HepG2 (cell line): Measurements from ENCODE around the gene AMER3. TPM values are rescaled to one million over a fixed set of nuclear protein-coding genes. Genes with fewer than 3 reads are reported as not detected.

ENCODE experiments used
- ATAC-seq: fragments of 200-7000 bp; cut with Tn5 transposase; 3 replicates; pipeline ENCODE4 v1.9.1; 2020; ENCODE audit warnings: mild to moderate bottlenecking, moderate library complexity
- BruUV-seq: library from RNA; stranded (reverse); fragments of 400-500 nt; replicated peaks from 2 replicates; lab custom pipeline; 2021; lab: Mats Ljungman, UMichigan
- CTCF ChIA-PET: fragments of 300-600 bp; formaldehyde crosslinking; extraction: SDS; loops from one replicate; lab custom pipeline; 2021; ENCODE audit warnings: low total read pairs, inconsistent platforms, low intra/inter-chr PET ratio; lab: Yijun Ruan, JAX
- POLR2A ChIA-PET: fragments of 350-600 bp; sonication (Branson Sonifier 250); formaldehyde crosslinking; loops from one replicate; lab custom pipeline; 2020; ENCODE audit warnings: antibody characterized with exemption, inconsistent platforms; lab: Yijun Ruan, JAX
- DNase-seq: peaks from one replicate; pipeline ENCODE4 v3.0.0-alpha.2; 2015; ENCODE audit warnings: low spot score
- FAIRE-seq: peaks from 3 replicates; lab custom pipeline; 2011; peaks lifted over from hg19 to GRCh38; lab: Jason Lieb, UNC
- H2AFZ ChIP-seq: one replicate; pipeline ENCODE4 v1.6.1; 2011; ENCODE audit warnings: low read length, inconsistent platforms
- H3K27ac ChIP-seq: fragments of 300-600 bp; 3 replicates; pipeline ENCODE4 v1.8.0; 2011; ENCODE audit warnings: mixed run types, mild to moderate bottlenecking, mixed read lengths, low read length, inconsistent platforms; ENCODE audit not compliant: insufficient read depth; ENCODE audit errors: extremely low read length
- H3K27me3 ChIP-seq, 2 experiments: fragments of 200-600 bp in 1 of 2; 2 replicates in 1 of 2; 3 replicates in 1 of 2; pipeline versions ENCODE4 v1.6.0 to v1.8.0; 2011; ENCODE audit warnings: low read length in 2 of 2, mild to moderate bottlenecking in 2 of 2, moderate library complexity in 2 of 2, inconsistent platforms in 1 of 2; ENCODE audit not compliant: insufficient read depth in 2 of 2, control insufficient read depth in 1 of 2
- H3K36me3 ChIP-seq, 2 experiments: fragments of 200-600 bp in 1 of 2; replicated peaks in 1 of 2; 2 replicates in 1 of 2; 3 replicates in 1 of 2; pipeline versions ENCODE4 v1.5.1 to v1.8.0; 2011; ENCODE audit warnings: low read length in 2 of 2, inconsistent platforms in 1 of 2; ENCODE audit not compliant: insufficient read depth in 2 of 2, control insufficient read depth in 1 of 2
- H3K4me1 ChIP-seq: 2 replicates; pipeline ENCODE4 v1.5.1; 2012; ENCODE audit warnings: low read length, inconsistent platforms; ENCODE audit not compliant: insufficient read depth
- H3K4me2 ChIP-seq: 2 replicates; pipeline ENCODE4 v1.6.0; 2011; ENCODE audit warnings: low read depth, low read length, inconsistent platforms
- H3K4me3 ChIP-seq, 3 experiments: fragments of 200-600 bp in 1 of 3; sonication (generic), shearing (Covaris generic) in 1 of 3; replicated peaks in 1 of 3; 2 replicates each; pipeline ENCODE4 v1.5.1; 2011 to 2016; ENCODE audit warnings: low read length in 3 of 3, inconsistent platforms in 2 of 3, low read depth in 2 of 3, mild to moderate bottlenecking in 2 of 3, control low read depth in 1 of 3, mixed read lengths in 1 of 3; ENCODE audit not compliant: insufficient read depth in 1 of 3
- H3K79me2 ChIP-seq: one replicate; pipeline ENCODE4 v1.6.1; 2011; ENCODE audit warnings: low read length, inconsistent platforms; ENCODE audit not compliant: insufficient read depth
- H3K9ac ChIP-seq: 2 replicates; pipeline ENCODE4 v1.6.0; 2011; ENCODE audit warnings: mild to moderate bottlenecking, low read depth, low read length, inconsistent platforms; ENCODE audit not compliant: insufficient read depth
- H3K9me3 ChIP-seq: 2 replicates; pipeline ENCODE4 v1.5.1; 2012; ENCODE audit warnings: mild to moderate bottlenecking, low read length
- H4K20me1 ChIP-seq: 2 replicates; pipeline ENCODE4 v1.6.0; 2011; ENCODE audit warnings: inconsistent platforms, mild to moderate bottlenecking, low read length, moderate library complexity; ENCODE audit not compliant: insufficient read depth
- HMG20B ChIP-seq: conservative IDR thresholded peaks from 2 replicates; pipeline ENCODE4 v1.6.1; 2016; ENCODE audit warnings: missing genetic modification reagents, missing compliant biosample characterization
- ZNF224 ChIP-seq: sonication (generic); formaldehyde crosslinking; IDR thresholded peaks from 2 replicates; pipeline ENCODE4 v1.5.0; 2020; ENCODE audit warnings: mild to moderate bottlenecking, missing genetic modification reagents
- WGBS: methylation state at CpG from one replicate; pipeline ENCODE4 v1.1.6; 2017; ENCODE audit warnings: low lambda C conversion rate; 5-methylcytosine and 5-hydroxymethylcytosine counted together
- in situ Hi-C: cut with HindIII; loops from 2 replicates; pipeline ENCODE4 v1.10.0; 2017; ENCODE audit warnings: low pct_unique_long_range_greater_than_20kb; ENCODE audit not compliant: extremely low pct_ligation_motif_present
- intact Hi-C: fragments of 100-400 bp; cut with micrococcal nuclease; formaldehyde crosslinking; loops from one replicate; pipeline ENCODE4 v1.10.0; 2022; ENCODE audit not compliant: unreplicated experiment
- polyA plus RNA-seq, 8 experiments: library from polyadenylated mRNA; depleted of rRNA in 3 of 8; stranded (reverse) in 7 of 8; unstranded in 1 of 8; fragments of >200 nt; fragmentation: Illumina TruSeq in 4 of 8; extraction: Trizol in 4 of 8; gene quantifications; 2 replicates each; pipeline versions ENCODE4 v1.2.1 to v1.2.3, GENCODE V29; 2011 to 2016; ENCODE audit warnings: low read depth in 4 of 8, missing spikeins in 1 of 8, mixed read lengths in 1 of 8; ENCODE audit not compliant: insufficient read depth in 1 of 8
- total RNA-seq, 5 experiments: library from RNA; depleted of rRNA; stranded (reverse); fragments of >200 nt; fragmentation: Illumina TruSeq; extraction: Trizol; gene quantifications; 2 replicates each; pipeline ENCODE4 v1.2.3, GENCODE V29; 2016; ENCODE audit warnings: low read depth in 1 of 5
- TF ChIP-seq, protein P1 (sequence below): fragments of 450-650 bp; IDR thresholded peaks from 2 replicates; pipeline ENCODE4 v1.6.1; 2016
- TF ChIP-seq, protein P2 (sequence below): sonication (generic); formaldehyde crosslinking; IDR thresholded peaks from 2 replicates; pipeline ENCODE4 v1.8.1; 2023; ENCODE audit warnings: mild to moderate bottlenecking, inconsistent platforms, moderate library complexity, missing genetic modification reagents, borderline replicate concordance

The AMER3 gene
- total and polyA plus RNA-seq, 2 of the 13 experiments (the other 11 are each of a cell fraction or from before 2014, with no cell fraction given) = not detected

DNA sequence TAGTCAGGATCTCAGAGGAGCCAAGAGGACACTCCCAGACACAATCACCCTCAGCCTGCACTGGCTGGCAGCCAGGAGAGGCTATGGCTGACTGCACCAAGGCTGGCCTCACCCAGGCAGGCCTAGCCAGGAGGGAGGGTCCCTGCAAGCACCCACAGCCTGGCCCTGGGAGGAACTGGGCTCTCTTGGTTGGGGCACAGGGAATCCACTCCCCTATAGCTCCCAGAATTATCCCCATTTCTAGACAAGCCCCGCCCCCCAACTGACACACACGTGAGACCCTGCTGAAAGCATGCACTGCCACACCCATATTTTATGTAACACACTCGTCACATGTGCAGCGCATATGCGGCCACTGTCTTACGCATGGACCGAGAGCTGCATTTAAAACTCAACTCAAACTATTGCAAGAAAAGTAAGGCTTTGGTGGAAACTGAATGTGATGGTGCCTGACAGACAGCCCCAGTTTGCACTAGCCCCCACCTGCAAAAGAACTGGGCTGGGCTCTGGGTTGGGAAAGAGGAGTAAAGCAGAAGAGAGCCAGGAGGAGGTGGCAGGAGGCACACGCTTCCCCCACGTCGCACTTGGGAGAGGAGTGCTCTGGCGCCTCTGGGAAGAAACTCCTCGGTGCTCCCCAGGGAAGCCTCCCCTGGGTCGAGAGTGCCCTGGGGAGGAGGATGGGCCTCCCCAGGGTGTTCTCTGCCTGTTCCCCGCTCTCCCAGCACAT, 52.5 kb downstream of the AMER3 start:
- no peak overlapping the region for H3K4me2 ChIP-seq
- CTCF ChIA-PET = no interaction called here
- no peak for FAIRE-seq

More for the DNA sequence above, 52.5 kb downstream of the AMER3 start:
- Histone ChIP-seq H3K27ac (no peak overlapping the region), H3K36me3 (no peaks in the 10 kb centered on the region), H3K9ac (no peak overlapping the region), H3K9me3 (no peaks in the 10 kb centered on the region), H3K4me1 (no peaks in the 10 kb centered on the region), H3K79me2 (no peaks in the 10 kb centered on the region), H4K20me1 (no peaks in the 10 kb centered on the region), H3K4me3 (no peak overlapping the region), H3K27me3 (peaks cover 2 to 17% of the 10 kb centered on the region in 2 experiments; a peak in 4 of 5 replicates), H2AFZ (no peak overlapping the region)
- in situ Hi-C loops (no loop called here), intact Hi-C loops (no loop called here)
- POLR2A ChIA-PET = no interaction called here
- ATAC-seq (no peak; the same call in 2 of the 3 replicates), DNase-seq (no peak)
- TF ChIP-seq, protein P1, sequence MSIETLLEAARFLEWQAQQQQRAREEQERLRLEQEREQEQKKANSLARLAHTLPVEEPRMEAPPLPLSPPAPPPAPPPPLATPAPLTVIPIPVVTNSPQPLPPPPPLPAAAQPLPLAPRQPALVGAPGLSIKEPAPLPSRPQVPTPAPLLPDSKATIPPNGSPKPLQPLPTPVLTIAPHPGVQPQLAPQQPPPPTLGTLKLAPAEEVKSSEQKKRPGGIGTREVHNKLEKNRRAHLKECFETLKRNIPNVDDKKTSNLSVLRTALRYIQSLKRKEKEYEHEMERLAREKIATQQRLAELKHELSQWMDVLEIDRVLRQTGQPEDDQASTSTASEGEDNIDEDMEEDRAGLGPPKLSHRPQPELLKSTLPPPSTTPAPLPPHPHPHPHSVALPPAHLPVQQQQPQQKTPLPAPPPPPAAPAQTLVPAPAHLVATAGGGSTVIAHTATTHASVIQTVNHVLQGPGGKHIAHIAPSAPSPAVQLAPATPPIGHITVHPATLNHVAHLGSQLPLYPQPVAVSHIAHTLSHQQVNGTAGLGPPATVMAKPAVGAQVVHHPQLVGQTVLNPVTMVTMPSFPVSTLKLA = peak; percentile 38
- TF ChIP-seq HMG20B (CRISPR knock-in tag) (no peak), ZNF224 (CRISPR knock-in tag) (no peak)
- TF ChIP-seq, protein P2, sequence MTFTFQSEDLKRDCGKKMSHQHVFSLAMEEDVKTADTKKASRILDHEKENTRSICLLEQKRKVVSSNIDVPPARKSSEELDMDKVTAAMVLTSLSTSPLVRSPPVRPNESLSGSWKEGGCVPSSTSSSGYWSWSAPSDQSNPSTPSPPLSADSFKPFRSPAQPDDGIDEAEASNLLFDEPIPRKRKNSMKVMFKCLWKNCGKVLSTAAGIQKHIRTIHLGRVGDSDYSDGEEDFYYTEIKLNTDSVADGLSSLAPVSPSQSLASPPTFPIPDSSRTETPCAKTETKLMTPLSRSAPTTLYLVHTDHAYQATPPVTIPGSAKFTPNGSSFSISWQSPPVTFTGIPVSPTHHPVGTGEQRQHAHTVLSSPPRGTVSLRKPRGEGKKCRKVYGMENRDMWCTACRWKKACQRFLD (CRISPR knock-in tag) = no peak
- no TSS peak for BruUV-seq
- 46% methylated on average over 14 of the region's 14 CpGs for WGBS
